CD4-positive, alpha-beta T cell treated with Interleukin-17A for 1 hour (primary cell): ENCODE results near the gene IGFALS.
A peak's percentile ranks its signal among the peaks of the same experiment; 100 is the strongest.
"Not testable (repeated sequence)": the region's sequence is repeated elsewhere in the genome, so short reads cannot be mapped to it uniquely, and the experiment has no call there.

ENCODE experiments used
- DNase-seq: peaks from one replicate; pipeline ENCODE4 v3.0.0-alpha.2; 2020

IGFALS gene

DNA sequence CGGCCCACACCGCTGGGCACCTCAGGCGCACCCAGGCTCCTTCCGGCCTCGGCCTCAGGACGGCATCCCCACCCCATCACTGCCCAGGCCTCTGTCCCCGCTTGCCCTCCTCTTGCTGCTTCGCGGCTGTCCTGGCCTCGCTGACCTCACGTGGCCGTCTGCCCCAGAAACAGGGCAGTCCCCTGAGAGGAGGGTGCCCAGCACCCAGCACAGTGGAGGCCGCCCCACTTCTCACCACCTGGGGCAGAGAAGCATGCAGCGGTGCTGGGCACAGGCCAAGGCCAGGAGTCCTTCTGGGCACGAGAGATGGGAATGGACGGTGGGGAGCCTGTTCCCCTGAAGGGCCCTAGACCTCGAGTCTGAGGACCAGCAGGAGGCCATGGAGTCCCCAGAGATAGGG lies 24.2 kb upstream of the IGFALS start:
- no peak for DNase-seq

DNA sequence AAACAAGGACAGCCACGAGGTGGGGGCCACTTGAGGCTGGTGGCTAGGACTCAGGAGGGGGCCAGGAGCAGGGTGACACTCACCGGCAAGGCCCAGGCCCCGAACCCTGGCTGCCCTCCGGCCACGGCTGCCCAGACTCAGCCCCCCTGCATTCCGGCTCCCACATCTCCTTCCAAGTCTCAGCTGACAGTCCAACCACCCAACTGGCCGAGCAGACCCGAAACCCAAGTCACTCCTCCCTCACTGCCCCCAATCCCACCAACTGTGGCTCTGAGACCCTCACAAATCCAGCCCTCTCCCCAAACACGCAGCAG lies 23.7 kb upstream of the IGFALS start:
- no peak for DNase-seq

GRCh38 chr16:1816396-1817275 lies 23.1 kb upstream of the IGFALS start:
- DNase-seq: no peak

DNA sequence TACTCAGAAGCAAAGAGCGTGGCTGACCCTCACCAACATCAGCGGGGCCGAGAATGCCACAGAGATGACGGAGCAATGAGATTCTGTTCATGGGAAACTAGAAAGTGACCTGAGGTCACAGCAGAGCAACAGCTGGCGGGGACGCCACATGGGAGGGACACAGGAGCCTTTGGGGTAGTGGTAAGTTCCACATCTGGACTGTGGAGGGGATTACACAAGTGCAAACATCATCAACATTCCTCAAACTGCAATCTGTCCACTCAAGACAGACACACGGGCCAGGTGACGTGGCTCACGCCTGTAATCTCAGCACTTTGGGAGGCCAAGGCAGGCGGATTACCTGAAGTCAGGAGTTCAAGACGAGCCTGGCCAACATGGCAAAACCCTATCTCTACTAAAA lies 22.0 kb upstream of the IGFALS start:
- no peak for DNase-seq

DNA sequence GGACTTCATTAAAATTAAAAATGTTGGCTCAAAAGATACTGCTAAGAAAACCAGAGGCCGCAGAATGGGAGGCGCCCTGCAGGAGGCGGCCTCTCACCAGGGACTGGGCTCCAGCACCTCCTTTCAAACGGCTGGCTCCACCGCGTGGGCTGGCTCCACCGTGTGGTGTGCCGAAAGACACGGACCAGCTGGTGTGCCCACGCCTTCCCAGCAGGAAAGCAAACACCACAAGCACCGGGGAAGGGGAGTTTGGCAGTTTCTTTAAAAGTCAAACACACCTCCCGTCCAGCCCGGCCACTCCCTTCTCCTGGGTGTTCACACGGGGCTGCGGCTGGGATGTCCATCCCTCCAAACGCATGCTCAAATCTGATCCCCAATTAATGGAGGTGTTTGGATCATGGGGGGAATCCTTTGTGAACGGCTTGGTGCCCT lies 19.2 kb upstream of the IGFALS start:
- DNase-seq: peak; percentile 43

- DNase-seq: no peak
Observed at GRCh38 chr16:1810536-1810935, 17.0 kb upstream of the IGFALS start.

GRCh38 chr16:1810106-1810505 lies 16.6 kb upstream of the IGFALS start:
- no peak for DNase-seq

DNA sequence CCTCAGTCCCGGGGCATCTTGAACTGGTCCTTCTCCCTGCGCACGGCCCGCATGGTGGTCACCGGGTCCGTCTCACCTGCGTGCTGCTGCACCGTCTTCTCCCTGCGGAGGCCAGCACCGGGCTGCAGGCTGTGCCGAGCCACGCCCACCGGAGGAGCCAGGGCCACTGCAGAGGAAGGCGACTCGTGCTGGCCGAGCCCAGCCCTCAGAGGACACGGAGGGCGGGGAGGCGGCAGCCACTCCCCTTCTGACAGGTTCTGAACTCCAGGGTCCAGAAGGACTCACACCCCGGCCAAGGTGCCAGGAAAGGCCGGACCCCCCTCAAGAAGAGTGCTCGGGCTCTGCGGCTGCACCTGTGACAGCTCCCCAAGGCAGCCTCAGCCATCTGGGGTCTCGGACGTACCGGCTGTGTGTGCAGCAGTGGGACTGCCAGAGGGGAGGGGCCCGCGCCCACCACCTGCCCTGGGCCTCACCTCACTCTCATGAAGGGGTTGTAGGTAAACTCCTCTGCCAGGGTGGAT lies 15.8 kb upstream of the IGFALS start:
- DNase-seq: no peak

DNA sequence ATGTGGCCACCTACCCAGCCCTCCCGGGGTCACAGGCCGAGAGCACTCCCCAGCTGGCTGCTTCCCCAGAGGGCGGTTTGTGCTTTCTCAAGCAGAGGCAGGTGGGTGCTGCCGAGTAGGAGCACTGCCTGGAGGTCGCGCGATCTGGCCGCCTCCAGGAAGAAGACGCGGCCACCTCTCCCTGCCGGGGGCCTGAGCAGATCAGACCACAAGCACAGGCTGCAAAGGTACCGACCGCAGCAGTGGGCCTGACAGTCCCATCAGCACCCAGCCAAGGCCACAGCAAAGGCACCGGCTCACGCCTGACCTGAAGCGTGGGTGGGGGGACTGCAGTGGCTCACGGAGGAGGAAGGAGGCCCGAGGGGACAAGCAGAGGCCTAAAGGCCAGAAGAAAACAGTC lies 15.2 kb upstream of the IGFALS start:
- DNase-seq: no peak

GRCh38 chr16:1807626-1808025 lies 14.1 kb upstream of the IGFALS start:
- DNase-seq: no peak

GRCh38 chr16:1800701-1801100 lies 7.2 kb upstream of the IGFALS start:
- no peak for DNase-seq

GRCh38 chr16:1799263-1799662 lies 5.8 kb upstream of the IGFALS start:
- not testable (repeated sequence) for DNase-seq

DNA sequence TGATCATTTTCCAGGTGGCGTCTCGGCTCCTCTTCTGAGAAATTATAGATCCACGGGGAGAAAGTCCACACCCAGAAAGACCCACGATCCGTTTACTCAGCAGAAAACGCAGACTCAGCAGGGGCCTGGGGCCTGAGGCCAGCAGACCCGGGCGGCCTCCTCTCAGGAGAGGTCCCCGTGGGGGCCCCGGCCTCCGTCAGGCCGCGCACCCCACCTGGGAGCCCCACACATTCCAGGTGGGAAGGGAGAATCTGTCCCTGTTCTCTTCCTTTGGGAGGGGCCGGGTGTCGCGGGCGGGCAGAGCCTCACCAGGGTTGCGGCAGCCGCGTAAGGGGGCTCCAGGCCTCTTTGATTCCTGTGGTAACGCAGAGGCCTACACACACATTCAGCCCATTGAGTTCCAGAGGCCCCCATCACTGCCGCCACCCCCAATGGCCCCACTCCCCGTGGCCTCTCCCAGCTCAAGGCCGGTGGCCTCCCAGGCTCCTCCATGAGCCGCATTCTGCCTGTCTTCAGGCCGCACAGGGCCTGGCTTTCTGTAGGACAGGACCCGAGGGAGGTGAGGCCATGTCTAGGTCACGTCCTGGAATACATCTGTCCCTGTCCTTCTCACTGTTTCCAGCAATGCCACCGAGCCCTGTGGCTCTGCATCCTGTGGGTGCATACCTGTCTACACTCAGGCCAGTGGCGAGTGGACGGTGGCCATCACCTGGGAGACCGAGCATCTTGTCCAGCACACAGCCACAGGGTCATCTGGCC lies 1.6 kb upstream of the IGFALS start:
- no peak for DNase-seq

GRCh38 chr16:1794221-1794871 lies 841 bp upstream of the IGFALS start:
- DNase-seq: no peak

DNA sequence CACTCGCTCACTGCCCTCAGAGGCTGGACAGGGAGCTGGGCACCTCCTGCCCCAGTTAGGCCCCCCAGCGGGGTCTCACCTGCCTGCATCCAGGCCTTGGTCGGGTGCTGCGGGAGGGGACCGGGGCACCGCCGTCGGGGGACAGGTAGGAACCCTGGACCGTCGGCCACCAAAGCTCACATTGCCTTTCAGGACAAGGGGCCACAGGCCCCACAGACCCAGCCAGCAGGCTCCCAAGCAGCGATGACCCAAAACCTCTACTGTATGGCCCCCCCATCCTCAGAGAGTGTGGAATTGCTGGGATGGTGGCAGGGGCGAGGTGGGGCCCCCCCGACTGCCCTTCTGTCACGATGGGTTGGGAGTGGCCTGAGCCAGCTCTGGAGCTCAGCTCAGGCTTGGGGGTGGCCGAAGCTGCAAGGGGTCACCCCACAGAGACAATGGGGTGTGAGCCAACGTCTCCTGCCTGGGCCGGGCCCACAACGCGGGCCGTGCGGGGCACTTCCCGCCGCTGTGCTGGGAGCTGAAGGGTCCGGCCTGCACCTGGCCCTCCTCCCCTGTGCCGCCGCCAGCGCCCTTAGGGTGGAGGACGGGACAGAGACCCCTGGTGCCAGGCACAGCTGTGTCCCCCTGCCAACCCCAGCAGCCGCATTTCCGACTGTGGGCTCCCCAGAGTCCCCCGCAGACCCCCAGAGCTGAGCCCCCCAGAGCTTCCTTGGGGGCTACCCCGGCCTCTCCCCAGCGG lies 498 bp downstream of the IGFALS start:
- no peak for DNase-seq

DNA sequence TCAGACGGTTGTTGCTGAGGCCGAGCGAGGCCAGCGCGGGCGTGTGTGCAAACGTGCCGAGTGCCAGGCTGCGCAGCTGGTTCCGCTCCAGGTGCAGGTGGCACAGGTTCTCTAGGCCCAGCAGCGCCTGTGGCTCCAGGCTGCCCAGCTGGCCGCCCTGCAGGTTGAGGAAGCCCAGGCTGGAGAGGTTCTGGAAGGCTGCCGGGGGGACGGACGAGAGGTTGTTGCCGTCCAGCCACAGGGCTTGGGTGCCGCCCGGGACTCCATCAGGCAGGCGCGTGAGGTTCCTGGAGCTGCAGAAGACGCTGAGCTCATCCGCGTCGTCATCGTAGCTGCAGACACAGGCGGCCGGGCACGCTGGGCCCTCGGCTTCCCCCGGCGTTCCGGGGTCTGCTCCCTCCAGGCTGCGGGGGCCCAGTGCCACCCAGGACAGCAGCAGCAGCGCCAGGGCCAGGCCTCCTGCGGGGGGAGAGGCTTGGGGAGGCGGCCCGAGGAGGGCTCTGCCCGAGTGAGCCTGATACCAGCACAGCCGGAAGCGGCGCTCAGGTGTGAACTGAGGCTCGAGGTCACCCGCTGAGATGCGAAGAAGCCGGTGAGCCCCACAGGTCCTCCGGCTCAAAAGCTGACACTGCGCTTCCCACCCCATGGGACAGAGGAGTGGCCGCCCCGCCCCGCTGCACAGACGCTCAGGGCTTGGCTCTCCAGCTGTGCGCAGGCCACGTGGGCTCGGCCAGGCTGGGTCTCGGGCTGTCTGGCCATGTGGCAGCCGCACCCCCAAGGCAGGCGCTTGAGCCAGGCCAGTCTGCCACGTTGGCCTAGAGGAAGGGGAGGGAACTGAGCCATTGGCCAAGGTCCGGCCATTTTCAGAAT lies 1.3 kb downstream of the IGFALS start:
- DNase-seq: no peak

DNA sequence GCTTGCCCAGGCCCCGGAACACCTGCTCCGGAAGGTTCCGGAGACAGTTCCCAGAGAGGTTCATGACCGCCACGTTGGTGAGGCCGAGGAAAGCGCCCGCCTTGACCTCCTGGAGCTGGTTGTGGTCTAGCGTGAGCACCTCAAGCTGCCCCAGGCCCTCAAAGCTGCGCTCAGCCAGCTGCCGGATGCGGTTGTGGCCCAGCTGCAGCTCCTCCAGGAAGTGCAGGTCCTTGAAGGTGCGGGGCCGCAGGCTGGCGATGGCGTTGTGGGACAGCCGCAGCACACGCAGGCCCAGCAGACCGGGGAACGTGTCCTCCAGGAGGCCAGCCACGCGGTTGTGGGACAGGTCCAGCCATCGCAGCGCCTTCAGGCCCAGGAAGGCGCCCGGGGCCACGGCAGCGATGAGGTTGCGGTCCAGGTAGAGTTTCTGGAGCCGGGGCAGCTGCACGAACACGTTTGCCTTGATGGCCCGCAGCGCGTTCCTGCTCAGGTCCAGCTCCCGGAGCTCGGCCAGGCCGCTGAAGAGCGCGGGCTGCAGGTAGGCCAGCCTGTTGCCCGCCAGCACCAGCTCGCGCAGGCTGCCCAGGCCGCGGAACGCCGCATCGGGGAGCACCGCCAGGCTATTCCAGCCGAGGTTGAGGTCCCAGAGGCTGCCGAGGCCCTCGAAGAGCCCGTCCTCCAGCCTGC lies 2.1 kb downstream of the IGFALS start:
- no peak for DNase-seq

DNA sequence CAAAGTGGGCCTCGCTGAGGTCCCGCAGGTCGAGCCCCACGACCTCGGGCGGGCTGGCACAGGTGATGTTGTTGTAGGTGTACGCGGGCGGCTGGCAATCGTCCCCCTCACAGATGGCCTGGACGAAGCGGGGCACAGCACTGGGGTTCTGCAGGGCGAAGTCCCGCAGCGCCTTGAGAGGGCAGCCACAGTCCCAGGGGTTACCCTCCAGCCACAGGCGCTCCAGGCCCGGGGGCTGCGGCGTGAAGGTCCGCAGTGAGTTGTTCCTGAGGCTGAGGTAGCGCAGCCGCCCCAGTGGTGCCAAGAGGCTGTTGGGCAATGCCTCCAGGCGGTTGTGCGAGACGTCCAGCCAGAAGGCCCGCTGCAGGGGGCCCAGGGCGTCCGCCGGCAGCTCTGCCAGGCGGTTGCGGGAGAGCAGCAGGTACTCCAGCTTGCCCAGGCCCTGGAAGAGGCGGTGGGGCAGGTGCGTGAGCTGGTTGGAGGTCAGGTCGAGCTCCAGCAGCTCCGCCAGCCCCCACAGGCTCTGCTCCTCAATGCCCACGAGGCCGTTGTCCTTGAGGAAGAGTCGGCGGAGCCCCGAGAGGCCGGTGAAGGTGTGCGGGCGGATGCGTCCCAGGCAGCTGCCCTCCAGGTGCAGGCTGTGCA lies 2.8 kb downstream of the IGFALS start:
- no peak for DNase-seq

DNA sequence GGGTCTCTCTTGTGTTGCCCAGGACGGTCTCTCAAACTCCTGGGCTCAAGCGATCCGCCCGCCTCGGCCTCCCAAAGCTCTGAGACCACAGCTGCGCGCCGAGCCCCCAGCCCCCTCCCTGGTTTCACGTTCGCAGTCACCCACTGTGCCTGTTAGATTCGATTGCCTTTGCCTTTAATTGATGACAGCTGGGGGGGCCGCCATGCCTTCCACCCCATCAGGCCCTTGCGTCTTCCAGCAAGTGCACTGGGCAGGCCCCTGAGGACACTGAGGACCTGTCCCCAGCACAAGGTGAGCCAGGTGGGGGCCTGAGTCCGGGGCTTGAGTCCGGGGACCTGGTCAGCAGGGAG lies 3.3 kb downstream of the IGFALS start:
- no peak for DNase-seq

- no peak for DNase-seq
Observed at GRCh38 chr16:1789643-1790045, 3.9 kb downstream of the IGFALS start.

DNA sequence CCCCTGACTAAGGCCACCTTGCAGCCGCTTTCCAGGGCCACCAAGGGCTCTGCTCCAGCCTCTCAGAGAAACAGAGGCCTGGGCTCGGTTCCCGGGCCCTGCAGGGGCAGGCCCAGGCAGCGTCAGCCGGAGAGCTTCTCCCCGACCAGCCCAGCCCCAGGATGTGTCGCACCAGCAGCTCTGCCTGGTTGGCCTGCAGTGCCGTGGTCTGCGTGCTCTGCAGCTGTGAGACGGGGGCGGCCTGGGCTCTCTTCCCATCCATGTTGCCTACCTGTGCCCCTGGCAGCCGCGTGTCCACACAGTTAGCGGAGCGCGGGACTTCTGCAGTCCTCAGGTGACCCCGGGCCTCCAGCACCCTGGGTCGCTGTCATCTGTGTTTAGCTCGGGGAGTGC lies 4.8 kb downstream of the IGFALS start:
- DNase-seq: no peak
